Natural killer cell (primary cell): ENCODE data around the gene WNK2. TPM values are rescaled to one million over a fixed set of nuclear protein-coding genes. Genes with fewer than 3 reads are reported as not detected.

Experiments used
- ATAC-seq, 3 donors: fragments of 150-1000 bp in 2 of 3; fragments of 200-7000 bp in 1 of 3; cut with Tn5 transposase; 1 replicate in 1 of 3; 2 replicates in 2 of 3; pipeline ENCODE4 v1.10.0; 2021; ENCODE audit warnings: mild to moderate bottlenecking in 2 of 3, moderate library complexity in 2 of 3
- DNase-seq, 2 donors: peaks; one replicate each; pipeline versions ENCODE4 v3.0.0 to v3.0.0-alpha.2; 2013 to 2021; ENCODE audit warnings: mixed read lengths in 1 of 2
- H3K27ac ChIP-seq: one replicate; pipeline ENCODE4 v1.5.1; 2013; ENCODE audit warnings: mild to moderate bottlenecking, low read length
- H3K27me3 ChIP-seq: one replicate; pipeline ENCODE4 v1.6.1; 2013; ENCODE audit warnings: low read length; ENCODE audit not compliant: control insufficient read depth, insufficient read depth
- H3K36me3 ChIP-seq: one replicate; pipeline ENCODE4 v1.6.1; 2013; ENCODE audit warnings: low read length; ENCODE audit not compliant: control insufficient read depth, insufficient read depth
- H3K4me1 ChIP-seq: one replicate; pipeline ENCODE4 v1.6.1; 2013; ENCODE audit warnings: low read length; ENCODE audit not compliant: control insufficient read depth, insufficient read depth
- H3K4me3 ChIP-seq: one replicate; pipeline ENCODE4 v1.5.1; 2013; ENCODE audit warnings: low read length
- H3K9me3 ChIP-seq: one replicate; pipeline ENCODE4 v1.6.1; 2013; ENCODE audit warnings: low read length; ENCODE audit not compliant: control insufficient read depth, insufficient read depth
- H3K27ac Mint-ChIP-seq, 2 donors: one replicate each; pipeline ENCODE4 v1.8.0; 2022; ENCODE audit warnings: mild to moderate bottlenecking in 2 of 2, mixed read lengths in 2 of 2, moderate library complexity in 1 of 2
- H3K27me3 Mint-ChIP-seq, 2 donors: one replicate each; pipeline ENCODE4 v1.8.0; 2022; ENCODE audit warnings: low read depth in 2 of 2, mixed read lengths in 2 of 2
- H3K36me3 Mint-ChIP-seq: one replicate; pipeline ENCODE4 v1.8.0; 2022; ENCODE audit warnings: mixed read lengths
- H3K4me1 Mint-ChIP-seq, 2 donors: one replicate each; pipeline ENCODE4 v1.8.0; 2022; ENCODE audit warnings: mixed read lengths in 2 of 2
- H3K4me3 Mint-ChIP-seq: one replicate; pipeline ENCODE4 v1.8.0; 2022; ENCODE audit warnings: mild to moderate bottlenecking, moderate library complexity, mixed read lengths
- H3K9me3 Mint-ChIP-seq, 2 donors: one replicate each; pipeline ENCODE4 v1.8.0; 2022; ENCODE audit warnings: mixed read lengths in 2 of 2
- WGBS: methylation state at CpG from one replicate; pipeline ENCODE4 v1.1.7; 2013; ENCODE audit warnings: missing lambda C conversion rate; ENCODE audit not compliant: insufficient coverage; 5-methylcytosine and 5-hydroxymethylcytosine counted together
- intact Hi-C: fragments of 100-400 bp; cut with micrococcal nuclease; formaldehyde crosslinking; loops from one replicate; pipeline ENCODE4 v1.14.2; 2022
- total RNA-seq, 4 donors: library from RNA; stranded (reverse); fragments of 120-200 nt in 1 of 4; gene quantifications; one replicate each; pipeline versions ENCODE4 v1.2.3 to v1.2.4, GENCODE V29; 2013 to 2022
- TF ChIP-seq, protein P1 (sequence below): fragments of 200-600 bp; IDR thresholded peaks from one replicate; pipeline ENCODE4 v1.8.0; 2022; ENCODE audit warnings: antibody characterized with exemption

The WNK2 gene
- total RNA-seq, 3 donors from 2014 or later (not counting 1 experiment from before 2014, with no cell fraction given) = 0.25 TPM; not detected in 2

DNA sequence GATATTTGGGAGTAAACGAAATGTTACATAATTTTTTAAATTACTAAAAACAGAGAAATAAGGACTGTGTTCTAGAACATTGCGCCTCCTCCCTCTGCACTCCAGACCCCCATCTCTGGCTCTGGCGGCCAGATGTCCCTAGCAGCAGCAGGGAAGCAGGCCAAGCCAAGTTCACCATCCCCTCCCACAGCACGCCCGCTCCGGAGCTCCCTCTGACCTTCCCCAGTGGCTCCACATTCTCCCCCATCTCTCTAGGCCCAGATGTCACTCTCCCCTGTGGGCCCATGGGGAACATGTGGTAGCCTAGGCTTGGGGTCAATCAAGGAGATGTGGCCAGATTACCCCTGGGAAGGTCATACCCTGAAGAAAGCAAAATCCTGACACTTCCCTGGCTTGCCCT is 6.3 kb upstream of the WNK2 start:
- no peaks in the 10 kb centered on the region for H3K9me3 ChIP-seq
- H3K27ac ChIP-seq = no peak overlapping the region
- TF ChIP-seq, protein P1, sequence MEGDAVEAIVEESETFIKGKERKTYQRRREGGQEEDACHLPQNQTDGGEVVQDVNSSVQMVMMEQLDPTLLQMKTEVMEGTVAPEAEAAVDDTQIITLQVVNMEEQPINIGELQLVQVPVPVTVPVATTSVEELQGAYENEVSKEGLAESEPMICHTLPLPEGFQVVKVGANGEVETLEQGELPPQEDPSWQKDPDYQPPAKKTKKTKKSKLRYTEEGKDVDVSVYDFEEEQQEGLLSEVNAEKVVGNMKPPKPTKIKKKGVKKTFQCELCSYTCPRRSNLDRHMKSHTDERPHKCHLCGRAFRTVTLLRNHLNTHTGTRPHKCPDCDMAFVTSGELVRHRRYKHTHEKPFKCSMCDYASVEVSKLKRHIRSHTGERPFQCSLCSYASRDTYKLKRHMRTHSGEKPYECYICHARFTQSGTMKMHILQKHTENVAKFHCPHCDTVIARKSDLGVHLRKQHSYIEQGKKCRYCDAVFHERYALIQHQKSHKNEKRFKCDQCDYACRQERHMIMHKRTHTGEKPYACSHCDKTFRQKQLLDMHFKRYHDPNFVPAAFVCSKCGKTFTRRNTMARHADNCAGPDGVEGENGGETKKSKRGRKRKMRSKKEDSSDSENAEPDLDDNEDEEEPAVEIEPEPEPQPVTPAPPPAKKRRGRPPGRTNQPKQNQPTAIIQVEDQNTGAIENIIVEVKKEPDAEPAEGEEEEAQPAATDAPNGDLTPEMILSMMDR = no peak
- intact Hi-C loops = no loop called here
- peaks cover 6% of the 10 kb centered on the region for H3K27me3 ChIP-seq
- Mint-ChIP-seq H3K27ac (no peak overlapping the region), H3K9me3 (no peaks in the 10 kb centered on the region), H3K27me3 (peaks cover 16 to 22% of the 10 kb centered on the region in 2 donors), H3K4me3 (no peak overlapping the region), H3K36me3 (no peaks in the 10 kb centered on the region), H3K4me1 (no peaks in the 10 kb centered on the region)
- DNase-seq = no peak
- 91% methylated on average over 5 of the region's 6 CpGs for WGBS
- no peak for ATAC-seq
- no peak overlapping the region for H3K4me3 ChIP-seq
- no peaks in the 10 kb centered on the region for H3K36me3 ChIP-seq
- no peaks in the 10 kb centered on the region for H3K4me1 ChIP-seq

DNA sequence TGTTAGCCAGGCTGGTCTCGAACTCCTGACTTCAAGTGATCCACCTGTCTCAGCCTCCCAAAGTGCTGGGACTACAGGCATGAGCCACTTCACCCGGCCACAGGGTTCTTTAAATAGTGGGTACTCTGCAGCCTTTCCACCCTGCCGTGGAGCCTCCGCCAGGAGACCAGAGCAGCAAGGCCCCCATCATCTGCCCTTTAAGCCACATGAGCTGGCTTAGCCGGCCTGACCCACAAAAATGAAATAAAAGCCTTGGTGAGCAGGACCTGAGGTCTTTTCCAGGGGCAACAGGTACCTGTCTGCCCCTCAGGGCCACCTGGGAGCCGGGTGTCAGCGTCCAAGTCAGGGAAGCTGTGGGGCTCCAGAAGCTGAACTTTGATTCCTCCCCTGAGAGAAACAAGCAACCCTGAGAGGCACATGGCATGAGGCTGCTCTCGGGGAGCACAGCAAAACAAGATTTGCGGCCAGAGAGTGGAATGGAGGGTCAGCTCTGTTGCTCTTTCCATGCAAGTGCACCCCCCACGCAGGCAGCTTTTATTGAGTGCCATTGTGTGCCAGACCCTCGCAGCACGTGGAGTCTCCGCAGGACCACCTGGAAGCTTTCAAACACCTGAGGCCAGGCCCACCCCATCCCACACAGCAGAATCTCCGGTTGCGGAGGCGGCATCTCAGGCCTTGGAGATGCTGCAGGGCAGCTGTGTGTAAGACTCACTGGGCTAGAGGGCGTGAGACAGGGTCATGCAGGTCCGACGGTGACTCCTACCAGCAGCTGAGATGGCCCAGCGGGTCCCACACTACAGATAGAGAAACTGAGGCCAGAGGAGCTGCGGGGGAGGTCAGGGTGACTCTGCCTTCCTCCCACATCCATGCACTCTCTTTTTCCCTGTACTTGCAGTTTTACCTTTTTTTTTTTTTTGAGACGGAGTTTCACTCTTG is 4.8 kb upstream of the WNK2 start:
- DNase-seq (no peak), ATAC-seq (no peak)
- Histone ChIP-seq H3K27ac (no peak overlapping the region), H3K27me3 (peaks cover 15% of the 10 kb centered on the region), H3K4me1 (peaks cover 6% of the 10 kb centered on the region), H3K36me3 (no peaks in the 10 kb centered on the region), H3K4me3 (no peak overlapping the region), H3K9me3 (no peaks in the 10 kb centered on the region)
- TF ChIP-seq, protein P1 = no peak
- Mint-ChIP-seq H3K9me3 (no peaks in the 10 kb centered on the region), H3K4me1 (no peaks in the 10 kb centered on the region), H3K4me3 (no peak overlapping the region), H3K27me3 (peaks cover 22 to 30% of the 10 kb centered on the region in 2 donors), H3K27ac (no peak overlapping the region), H3K36me3 (no peaks in the 10 kb centered on the region)
- intact Hi-C loops = no loop called here
- 87% methylated on average over 22 of the region's 22 CpGs for WGBS

DNA sequence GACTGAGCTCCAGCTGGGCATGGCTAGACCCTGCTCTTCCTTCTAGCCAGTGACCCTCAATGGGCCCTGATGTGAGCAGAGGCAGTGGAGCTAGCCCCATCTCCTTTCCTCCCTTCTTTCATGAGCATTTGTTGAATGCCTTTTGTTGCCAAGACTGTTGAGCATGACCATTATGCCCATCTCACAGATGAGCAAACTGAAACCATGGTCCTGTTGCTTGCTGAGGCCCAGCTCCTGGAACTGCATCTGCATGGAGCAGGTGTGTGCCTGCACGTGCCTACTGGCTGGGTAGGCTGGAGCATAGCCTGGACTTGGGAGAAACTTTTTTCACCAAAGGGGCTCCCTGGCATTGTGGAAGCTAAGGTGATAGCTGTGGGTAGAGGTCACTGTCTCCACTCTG is 3.0 kb upstream of the WNK2 start:
- no peaks in the 10 kb centered on the region for H3K36me3 ChIP-seq
- H3K27me3 ChIP-seq = peaks cover 19% of the 10 kb centered on the region
- H3K27ac ChIP-seq = no peak overlapping the region
- H3K4me1 Mint-ChIP-seq = no peaks in the 10 kb centered on the region
- 73% methylated on average over 1 of the region's 1 CpG for WGBS
- TF ChIP-seq, protein P1 = no peak
- H3K27ac Mint-ChIP-seq = no peak overlapping the region
- intact Hi-C loops = no loop called here
- H3K36me3 Mint-ChIP-seq = no peaks in the 10 kb centered on the region
- DNase-seq = no peak
- no peaks in the 10 kb centered on the region for H3K9me3 ChIP-seq
- peaks cover 10% of the 10 kb centered on the region for H3K4me1 ChIP-seq
- peaks cover 27 to 34% of the 10 kb centered on the region in 2 donors for H3K27me3 Mint-ChIP-seq
- H3K9me3 Mint-ChIP-seq = no peaks in the 10 kb centered on the region
- ATAC-seq = no peak
- H3K4me3 Mint-ChIP-seq = no peak overlapping the region
- H3K4me3 ChIP-seq = no peak overlapping the region
